ENCODE results near the gene DNAAF8.

DNAAF8 gene

GRCh38 chr16:4743226-4743878, 9.0 kb downstream of the DNAAF8 start:
- POLR2A ChIA-PET, result interaction anchor here (2.1 kb wide), 1 partner anchor 9 kb away, joined by 8 read pairs; the partner anchor contains the start of genes ANKS3 and DNAAF8
- CTCF ChIA-PET, result no interaction called here
- TF ChIP-seq SP1 (IDR thresholded peaks at IDR 0.05) (no peak), L3MBTL2 (conservative IDR thresholded peaks at IDR 0.05) (no peak), BHLHE40 (IDR thresholded peaks at IDR 0.05; ENCODE audit: borderline replicate concordance) (no peak), CTBP1 (IDR thresholded peaks at IDR 0.05; ENCODE audit: borderline replicate concordance) (no peak), FOXA1 (IDR thresholded peaks at IDR 0.05) (no peak), FOXM1 (IDR thresholded peaks at IDR 0.05; ENCODE audit: borderline replicate concordance) (no peak), ZNF384 (IDR thresholded peaks at IDR 0.05) (no peak), HDGF (IDR thresholded peaks at IDR 0.05; ENCODE audit: borderline replicate concordance) (no peak), ARNT (IDR thresholded peaks at IDR 0.05) (no peak), ELF4 (IDR thresholded peaks at IDR 0.05) (no peak)
- no peak for DNase-seq (ENCODE audit: extremely low spot score)

DNA sequence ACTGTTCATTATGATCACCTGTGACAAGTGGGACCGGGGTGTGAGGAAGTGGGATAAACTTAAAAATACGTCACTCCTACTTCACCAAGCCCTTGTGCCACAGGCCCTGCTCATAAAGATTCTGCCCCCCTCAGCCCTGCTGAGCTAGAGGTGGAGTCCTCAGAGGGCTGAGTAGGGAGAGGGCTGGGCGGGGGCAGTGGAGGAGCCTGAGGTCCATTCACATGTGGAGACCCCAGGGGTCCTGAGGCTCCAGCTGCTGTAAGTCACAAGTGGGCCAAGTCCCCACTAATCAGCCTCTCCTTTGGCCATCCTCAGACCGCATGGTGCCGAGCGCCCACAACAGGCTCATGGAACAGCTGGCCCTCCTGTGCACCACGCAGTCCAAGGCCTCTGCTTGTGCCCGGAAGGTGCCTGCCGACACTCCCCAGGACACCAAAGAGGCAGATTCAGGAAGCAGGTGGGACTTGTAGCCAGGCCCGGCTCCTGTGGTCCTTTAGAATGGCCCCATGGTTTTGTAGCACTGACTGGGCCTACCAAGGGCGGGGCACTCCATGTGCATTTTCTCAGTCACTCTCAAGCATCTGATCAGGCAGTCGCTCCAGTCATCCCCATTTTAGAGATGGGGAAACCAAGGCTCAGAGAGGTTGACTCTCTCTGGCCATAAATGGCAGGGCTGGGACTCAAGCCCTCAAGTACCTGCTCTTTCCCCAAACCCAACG, 10.4 kb downstream of the DNAAF8 start:
- no peak for TF ChIP-seq SP1 (IDR thresholded peaks at IDR 0.05)
- no peak for TF ChIP-seq SUZ12 (IDR thresholded peaks at IDR 0.05)
- TF ChIP-seq TARDBP (IDR thresholded peaks at IDR 0.05), result no peak
- TF ChIP-seq L3MBTL2 (conservative IDR thresholded peaks at IDR 0.05), result no peak
- TF ChIP-seq FOXA1 (IDR thresholded peaks at IDR 0.05), result no peak
- no peak for TF ChIP-seq CTBP1 (IDR thresholded peaks at IDR 0.05; ENCODE audit: borderline replicate concordance)
- TF ChIP-seq ELF4 (IDR thresholded peaks at IDR 0.05), result no peak
- no peak for TF ChIP-seq FOXK2 (IDR thresholded peaks at IDR 0.05)
- no peak for TF ChIP-seq ARNT (IDR thresholded peaks at IDR 0.05)
- no peak for TF ChIP-seq HDGF (IDR thresholded peaks at IDR 0.05; ENCODE audit: borderline replicate concordance)
- no peak for TF ChIP-seq FOXM1 (IDR thresholded peaks at IDR 0.05; ENCODE audit: borderline replicate concordance)
- TF ChIP-seq, protein P1, sequence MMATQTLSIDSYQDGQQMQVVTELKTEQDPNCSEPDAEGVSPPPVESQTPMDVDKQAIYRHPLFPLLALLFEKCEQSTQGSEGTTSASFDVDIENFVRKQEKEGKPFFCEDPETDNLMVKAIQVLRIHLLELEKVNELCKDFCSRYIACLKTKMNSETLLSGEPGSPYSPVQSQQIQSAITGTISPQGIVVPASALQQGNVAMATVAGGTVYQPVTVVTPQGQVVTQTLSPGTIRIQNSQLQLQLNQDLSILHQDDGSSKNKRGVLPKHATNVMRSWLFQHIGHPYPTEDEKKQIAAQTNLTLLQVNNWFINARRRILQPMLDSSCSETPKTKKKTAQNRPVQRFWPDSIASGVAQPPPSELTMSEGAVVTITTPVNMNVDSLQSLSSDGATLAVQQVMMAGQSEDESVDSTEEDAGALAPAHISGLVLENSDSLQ (IDR thresholded peaks at IDR 0.05), result no peak
- TF ChIP-seq ZNF384 (IDR thresholded peaks at IDR 0.05), result no peak
- no peak for TF ChIP-seq BHLHE40 (IDR thresholded peaks at IDR 0.05; ENCODE audit: borderline replicate concordance)
- no peak for TF ChIP-seq LEF1 (IDR thresholded peaks at IDR 0.05; ENCODE audit: borderline replicate concordance)
- no peak for TF ChIP-seq NFRKB (IDR thresholded peaks at IDR 0.05)
- ChIA-PET POLR2A (interaction anchor here (2.1 kb wide), 1 partner anchor 10 kb away, joined by 8 read pairs; the partner anchor contains the start of genes ANKS3 and DNAAF8), CTCF (no interaction called here)
- DNase-seq (ENCODE audit: extremely low spot score), result no peak

DNA sequence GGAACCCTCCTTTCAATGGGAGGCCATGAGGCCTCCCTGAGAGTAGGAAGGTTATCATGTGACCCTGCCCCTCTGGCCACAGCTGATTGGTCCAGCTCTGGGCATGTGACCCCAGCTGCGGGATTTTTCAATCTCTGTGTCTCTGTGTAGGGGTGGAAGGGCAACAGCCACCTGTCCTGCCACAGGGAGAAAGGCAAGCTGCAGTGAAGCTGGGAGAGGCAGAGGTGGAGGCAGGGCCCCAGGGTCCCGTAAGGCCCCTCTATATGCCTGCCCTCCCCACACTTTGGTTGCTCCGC, 10.9 kb downstream of the DNAAF8 start:
- CTCF ChIA-PET, result no interaction called here
- TF ChIP-seq FOXA1 (IDR thresholded peaks at IDR 0.05), result no peak
- no peak for TF ChIP-seq ARNT (IDR thresholded peaks at IDR 0.05)
- TF ChIP-seq, protein P1 (IDR thresholded peaks at IDR 0.05), result no peak
- TF ChIP-seq FOXK2 (IDR thresholded peaks at IDR 0.05), result no peak
- no peak for TF ChIP-seq ZNF384 (IDR thresholded peaks at IDR 0.05)
- no peak for TF ChIP-seq ELF4 (IDR thresholded peaks at IDR 0.05)
- TF ChIP-seq FOXM1 (IDR thresholded peaks at IDR 0.05; ENCODE audit: borderline replicate concordance), result no peak
- no peak for TF ChIP-seq HDGF (IDR thresholded peaks at IDR 0.05; ENCODE audit: borderline replicate concordance)
- no peak for TF ChIP-seq SP1 (IDR thresholded peaks at IDR 0.05)
- no peak for DNase-seq (ENCODE audit: extremely low spot score)
- POLR2A ChIA-PET, result interaction anchor here (2.1 kb wide), 1 partner anchor 11 kb away, joined by 8 read pairs; the partner anchor contains the start of genes ANKS3 and DNAAF8

GRCh38 chr16:4746215-4746614, 11.9 kb downstream of the DNAAF8 start:
- no peak for DNase-seq (ENCODE audit: extremely low spot score)
- POLR2A ChIA-PET, result no interaction called here
- TF ChIP-seq SUZ12 (IDR thresholded peaks at IDR 0.05) (no peak), L3MBTL2 (conservative IDR thresholded peaks at IDR 0.05) (no peak), FOXM1 (IDR thresholded peaks at IDR 0.05; ENCODE audit: borderline replicate concordance) (no peak), TARDBP (IDR thresholded peaks at IDR 0.05) (no peak), CTBP1 (IDR thresholded peaks at IDR 0.05; ENCODE audit: borderline replicate concordance) (no peak), ELF4 (IDR thresholded peaks at IDR 0.05) (no peak), SP1 (IDR thresholded peaks at IDR 0.05) (no peak), NFRKB (IDR thresholded peaks at IDR 0.05) (no peak), ARNT (IDR thresholded peaks at IDR 0.05) (no peak), LEF1 (IDR thresholded peaks at IDR 0.05; ENCODE audit: borderline replicate concordance) (no peak), FOXK2 (IDR thresholded peaks at IDR 0.05) (no peak), ZNF384 (IDR thresholded peaks at IDR 0.05) (no peak), FOXA1 (IDR thresholded peaks at IDR 0.05) (no peak), HDGF (IDR thresholded peaks at IDR 0.05; ENCODE audit: borderline replicate concordance) (no peak), BHLHE40 (IDR thresholded peaks at IDR 0.05; ENCODE audit: borderline replicate concordance) (no peak)
- TF ChIP-seq, protein P1 (IDR thresholded peaks at IDR 0.05), result no peak
- CTCF ChIA-PET, result no interaction called here

GRCh38 chr16:4746991-4747574, 12.7 kb downstream of the DNAAF8 start:
- DNase-seq (ENCODE audit: extremely low spot score), result no peak
- ChIA-PET POLR2A (interaction anchor here (1.1 kb wide), 1 partner anchor 12 kb away, joined by 3 read pairs; no protein-coding TSS in a partner anchor), CTCF (interaction anchor here (1.0 kb wide), 1 partner anchor 211 kb away, joined by 3 read pairs; the partner anchor contains the start of gene SEC14L5)
- TF ChIP-seq ELF4 (IDR thresholded peaks at IDR 0.05) (no peak), FOXK2 (IDR thresholded peaks at IDR 0.05) (no peak), NFRKB (IDR thresholded peaks at IDR 0.05) (no peak), LEF1 (IDR thresholded peaks at IDR 0.05; ENCODE audit: borderline replicate concordance) (no peak), SUZ12 (IDR thresholded peaks at IDR 0.05) (no peak), HDGF (IDR thresholded peaks at IDR 0.05; ENCODE audit: borderline replicate concordance) (no peak), FOXM1 (IDR thresholded peaks at IDR 0.05; ENCODE audit: borderline replicate concordance) (no peak), SP1 (IDR thresholded peaks at IDR 0.05) (no peak)
- TF ChIP-seq, protein P1 (IDR thresholded peaks at IDR 0.05), result no peak
